Adrenal gland (tissue), 12 donors: ENCODE measurements around the gene UGGT1. TPM values are rescaled to one million over a fixed set of nuclear protein-coding genes. Genes with fewer than 3 reads are reported as not detected.

Experiments
- DNase-seq, 7 donors: peaks; one replicate each; pipeline ENCODE4 v3.0.0-alpha.2; 2019 to 2020
- H3K27ac ChIP-seq, 5 donors: fragments of 200-600 bp; sonication (generic) in 4 of 5; 1 replicate in 3 of 5; 2 replicates in 2 of 5; pipeline versions ENCODE4 v1.5.1 to v1.8.0; 2016 to 2020; ENCODE audit warnings: mild to moderate bottlenecking in 1 of 5
- H3K27me3 ChIP-seq: fragments of 200-600 bp; 2 replicates; pipeline ENCODE4 v1.8.0; 2021
- H3K36me3 ChIP-seq, 2 donors: fragments of 200-600 bp; replicated peaks in 1 of 2; 1 replicate in 1 of 2; 2 replicates in 1 of 2; pipeline versions ENCODE4 v1.5.1 to v1.8.0; 2018 to 2022
- H3K4me1 ChIP-seq, 2 donors: fragments of 200-600 bp; replicated peaks in 1 of 2; 1 replicate in 1 of 2; 2 replicates in 1 of 2; pipeline versions ENCODE4 v1.5.1 to v1.8.0; 2018 to 2021
- H3K4me3 ChIP-seq, 4 donors: fragments of 200-600 bp; sonication (generic) in 3 of 4; one replicate each; pipeline ENCODE4 v1.5.1; 2016 to 2018
- H3K9me3 ChIP-seq, 3 donors: fragments of 200-600 bp; sonication (generic) in 1 of 3; replicated peaks in 1 of 3; 1 replicate in 2 of 3; 2 replicates in 1 of 3; pipeline versions ENCODE4 v1.5.1 to v1.8.0; 2016 to 2021
- CTCF ChIP-seq, 6 experiments: fragments of 450-650 bp in 4 of 6; fragments of 200-600 bp in 2 of 6; sonication (generic) in 1 of 6; IDR thresholded peaks; 1 replicate in 5 of 6; 2 replicates in 1 of 6; pipeline versions ENCODE4 v1.5.1 to v1.8.0; 2016 to 2021; ENCODE audit warnings: antibody characterized with exemption in 6 of 6, mild to moderate bottlenecking in 2 of 6, moderate library complexity in 1 of 6
- POLR2A ChIP-seq, 2 donors: fragments of 450-650 bp; IDR thresholded peaks; one replicate each; pipeline ENCODE4 v1.6.1; 2017; ENCODE audit warnings: antibody characterized with exemption in 2 of 2, mild to moderate bottlenecking in 2 of 2, moderate library complexity in 1 of 2
- WGBS, 4 donors: extraction: QIAGEN DNeasy Blood & Tissue Kit in 2 of 4; methylation state at CpG; one replicate each; pipeline versions ENCODE4 v1.1.5 to v1.1.7; 2013 to 2017; 5-methylcytosine and 5-hydroxymethylcytosine counted together
- intact Hi-C, 2 donors: fragments of 100-400 bp; cut with DNase I; formaldehyde crosslinking; loops; one replicate each; pipeline versions ENCODE4 v1.14.1 to v1.15.0; 2022 to 2023
- polyA plus RNA-seq, 3 donors: library from polyadenylated mRNA; stranded (reverse); fragments of 200-250 nt in 2 of 3; fragments of 350-450 nt in 1 of 3; fragmentation: Illumina TruSeq in 1 of 3; extraction: RNeasy Lipid Tissue Mini Kit (QIAGEN cat#74804) in 1 of 3; gene quantifications; one replicate each; pipeline ENCODE4 v1.2.3, GENCODE V29; 2013 to 2014
- small RNA-seq, 2 donors: library from RNA; depleted of rRNA; stranded (forward); fragments of <200 nt; gene quantifications; one replicate each; pipeline ENCODE3, GENCODE V24; 2016
- total RNA-seq, 9 donors: library from RNA; depleted of rRNA in 4 of 9; stranded (reverse); fragments of >200 nt in 4 of 9; fragments of 120-200 nt in 1 of 9; fragmentation: NEBNext Ultra II Directional in 1 of 9; extraction: Animal tissue kit (Norgen Biotek cat#: 25700) in 1 of 9; gene quantifications; one replicate each; pipeline versions ENCODE4 v1.1.0 to v1.2.4, GENCODE V29; 2013 to 2023
- donor health status: healthy with polysubstance abuse.
- donor health status: Bipolar disorder and iron deficiency.
- donor health status: DM: yes; HTN: yes; CAD: no.
- donor health status: DM: no; HTN: no; CAD: no.
- donor health status: DM: no; HTN: no; CAD: no.
- donor health status: DM: yes; HTN: yes; CAD: no.

UGGT1 gene
- total and polyA plus RNA-seq, 12 donors, result 6.6 to 67.5 (median 41.5) TPM

GRCh38 chr2:128241896-128242295 is 150.9 kb downstream of the UGGT1 start:
- no peak for DNase-seq
- no peaks in the 10 kb centered on the region for H3K9me3 ChIP-seq
- 82 to 96% (median 86%) methylated on average over 3 of the region's 3 CpGs for WGBS, 4 donors
- no peaks in the 10 kb centered on the region for H3K27me3 ChIP-seq
- no peak overlapping the region for H3K27ac ChIP-seq
- H3K4me1 ChIP-seq, result peaks cover 0 to 4% of the 10 kb centered on the region in 2 donors
- H3K4me3 ChIP-seq, result no peak overlapping the region
- TF ChIP-seq POLR2A (IDR thresholded peaks at IDR 0.05) (no peak), CTCF (IDR thresholded peaks at IDR 0.05) (no peak)
- intact Hi-C loops, result no loop called here
- no peaks in the 10 kb centered on the region for H3K36me3 ChIP-seq

Small RNAs within 50 kb of the gene (small RNA-seq; reads per million reads assigned to genes)
- 0 reads per million in 2 donors for gene AC108059.2
- gene AC108059.3, result 0 to 0.12 reads per million in 2 donors
- gene DYNLT3P2, result 0 reads per million in 2 donors
- 0 reads per million in 2 donors for gene RF00019

Other genes starting within 250 kb of the UGGT1 start
- gene POLR2D, start 233.0 kb upstream of the UGGT1 start, total RNA-seq, result 10 to 100 TPM; 10.9 to 45.3 (median 27.5) TPM
- 10 to 100 TPM in 2 of 3 donors, 1 to 10 TPM in 1; 9.6 to 28.6 (median 10.5) TPM for gene POLR2D, start 233.0 kb upstream of the UGGT1 start, polyA plus RNA-seq
- 10 to 100 TPM in 6 of 9 donors, 1 to 10 TPM in 3; 7.2 to 18.3 (median 11.7) TPM for gene AMMECR1L, start 205.2 kb upstream of the UGGT1 start, total RNA-seq
- 10 to 100 TPM; 12.5 to 16.2 (median 14.5) TPM for gene AMMECR1L, start 205.2 kb upstream of the UGGT1 start, polyA plus RNA-seq
- 10 to 100 TPM in 6 of 9 donors, 1 to 10 TPM in 3; 7.9 to 22.7 (median 16.3) TPM for gene SAP130, start 63.1 kb upstream of the UGGT1 start, total RNA-seq
- 10 to 100 TPM in 2 of 3 donors, 1 to 10 TPM in 1; 7.0 to 20.6 (median 11.1) TPM for gene SAP130, start 63.1 kb upstream of the UGGT1 start, polyA plus RNA-seq
- 100 to 1,000 TPM in 6 of 9 donors, 10 to 100 TPM in 3; 38.7 to 262 (median 136) TPM for gene HS6ST1, start 227.7 kb downstream of the UGGT1 start, total RNA-seq
- gene HS6ST1, start 227.7 kb downstream of the UGGT1 start, polyA plus RNA-seq, result 10 to 100 TPM; 20.5 to 40.0 (median 35.1) TPM